HepG2 (cell line): ENCODE measurements around the gene ESYT1. TPM values are rescaled to one million over a fixed set of nuclear protein-coding genes. Genes with fewer than 3 reads are reported as not detected.

Experiments used
- HOXA9 ChIP-seq: sonication (generic); formaldehyde crosslinking; IDR thresholded peaks from 2 replicates; pipeline ENCODE4 v1.8.1; 2022; ENCODE audit warnings: missing genetic modification reagents, mild to moderate bottlenecking, moderate library complexity, borderline replicate concordance
- JUND ChIP-seq: sonication (generic); formaldehyde crosslinking; IDR thresholded peaks from 2 replicates; pipeline ENCODE4 v1.8.0; 2022; ENCODE audit warnings: mild to moderate bottlenecking, missing genetic modification reagents
- KLF9 ChIP-seq: IDR thresholded peaks from 2 replicates; pipeline ENCODE4 v1.6.1; 2016; ENCODE audit warnings: low read depth
- PRMT3 ChIP-seq: sonication (generic); formaldehyde crosslinking; IDR thresholded peaks from 2 replicates; pipeline ENCODE4 v1.8.1; 2022; ENCODE audit warnings: low read depth, mild to moderate bottlenecking, moderate library complexity, missing genetic modification reagents, borderline replicate concordance
- RBM39 ChIP-seq: fragments of 200-400 bp; formaldehyde crosslinking; IDR thresholded peaks from one replicate; pipeline ENCODE4 v1.6.1; 2018; ENCODE audit warnings: antibody characterized with exemption, mild to moderate bottlenecking, low read depth, low read length; ENCODE audit not compliant: poor library complexity, severe bottlenecking
- SNRNP70 ChIP-seq: fragments of 200-400 bp; formaldehyde crosslinking; IDR thresholded peaks from 2 replicates; pipeline ENCODE4 v1.6.1; 2017; ENCODE audit warnings: mild to moderate bottlenecking, low read depth, low read length, moderate library complexity
- ZKSCAN5 ChIP-seq: sonication (generic); formaldehyde crosslinking; IDR thresholded peaks from 2 replicates; pipeline ENCODE4 v1.5.1; 2020; ENCODE audit warnings: mild to moderate bottlenecking, missing genetic modification reagents
- ZMAT3 ChIP-seq: sonication (generic); formaldehyde crosslinking; conservative IDR thresholded peaks from 2 replicates; pipeline ENCODE4 v1.7.0; 2021; ENCODE audit warnings: missing genetic modification reagents
- ZNF431 ChIP-seq: sonication (generic); formaldehyde crosslinking; IDR thresholded peaks from 2 replicates; pipeline ENCODE4 v1.9.0; 2022; ENCODE audit warnings: missing genetic modification reagents, low read depth, mild to moderate bottlenecking, borderline replicate concordance
- ZNF446 ChIP-seq: sonication (generic); formaldehyde crosslinking; IDR thresholded peaks from 2 replicates; pipeline ENCODE4 v1.5.0; 2020; ENCODE audit warnings: mild to moderate bottlenecking, missing genetic modification reagents
- ZNF576 ChIP-seq: sonication (generic); formaldehyde crosslinking; IDR thresholded peaks from 2 replicates; pipeline ENCODE4 v1.4.0; 2020; ENCODE audit warnings: mild to moderate bottlenecking, missing genetic modification reagents
- ZNF652 ChIP-seq: IDR thresholded peaks from 2 replicates; pipeline ENCODE4 v1.6.1; 2016; ENCODE audit warnings: low read depth, borderline replicate concordance
- ZNF841 ChIP-seq: sonication (generic); formaldehyde crosslinking; IDR thresholded peaks from 2 replicates; pipeline ENCODE4 v1.8.1; 2023; ENCODE audit warnings: missing genetic modification reagents, borderline replicate concordance
- polyA plus RNA-seq, 8 experiments: library from polyadenylated mRNA; depleted of rRNA in 3 of 8; stranded (reverse) in 7 of 8; unstranded in 1 of 8; fragments of >200 nt; fragmentation: Illumina TruSeq in 4 of 8; extraction: Trizol in 4 of 8; gene quantifications; 2 replicates each; pipeline versions ENCODE4 v1.2.1 to v1.2.3, GENCODE V29; 2011 to 2016; ENCODE audit warnings: low read depth in 4 of 8, missing spikeins in 1 of 8, mixed read lengths in 1 of 8; ENCODE audit not compliant: insufficient read depth in 1 of 8
- total RNA-seq, 5 experiments: library from RNA; depleted of rRNA; stranded (reverse); fragments of >200 nt; fragmentation: Illumina TruSeq; extraction: Trizol; gene quantifications; 2 replicates each; pipeline ENCODE4 v1.2.3, GENCODE V29; 2016; ENCODE audit warnings: low read depth in 1 of 5
- TF ChIP-seq, protein P1 (sequence below): sonication (generic); formaldehyde crosslinking; IDR thresholded peaks from 2 replicates; pipeline ENCODE4 v1.4.0; 2020; ENCODE audit warnings: low read depth, missing genetic modification reagents
- TF ChIP-seq, protein P2 (sequence below): sonication (generic); formaldehyde crosslinking; IDR thresholded peaks from 2 replicates; pipeline ENCODE4 v1.4.0; 2020; ENCODE audit warnings: mild to moderate bottlenecking, missing genetic modification reagents
- TF ChIP-seq, protein P3 (sequence below): sonication (generic); formaldehyde crosslinking; IDR thresholded peaks from 2 replicates; pipeline ENCODE4 v1.5.0; 2020; ENCODE audit warnings: missing genetic modification reagents
- TF ChIP-seq, protein P4 (sequence below): sonication (generic); formaldehyde crosslinking; IDR thresholded peaks from 2 replicates; pipeline ENCODE4 v1.5.0; 2020; ENCODE audit warnings: missing genetic modification reagents, mild to moderate bottlenecking, borderline replicate concordance

The ESYT1 gene
- total and polyA plus RNA-seq, 2 of the 13 experiments (the other 11 are each of a cell fraction or from before 2014, with no cell fraction given): 66.9 to 71.0 TPM

GRCh38 chr12:56079723-56080555, 48.1 kb upstream of the ESYT1 start, which contains the start of gene ERBB3 (continued):
- TF ChIP-seq, protein P1, sequence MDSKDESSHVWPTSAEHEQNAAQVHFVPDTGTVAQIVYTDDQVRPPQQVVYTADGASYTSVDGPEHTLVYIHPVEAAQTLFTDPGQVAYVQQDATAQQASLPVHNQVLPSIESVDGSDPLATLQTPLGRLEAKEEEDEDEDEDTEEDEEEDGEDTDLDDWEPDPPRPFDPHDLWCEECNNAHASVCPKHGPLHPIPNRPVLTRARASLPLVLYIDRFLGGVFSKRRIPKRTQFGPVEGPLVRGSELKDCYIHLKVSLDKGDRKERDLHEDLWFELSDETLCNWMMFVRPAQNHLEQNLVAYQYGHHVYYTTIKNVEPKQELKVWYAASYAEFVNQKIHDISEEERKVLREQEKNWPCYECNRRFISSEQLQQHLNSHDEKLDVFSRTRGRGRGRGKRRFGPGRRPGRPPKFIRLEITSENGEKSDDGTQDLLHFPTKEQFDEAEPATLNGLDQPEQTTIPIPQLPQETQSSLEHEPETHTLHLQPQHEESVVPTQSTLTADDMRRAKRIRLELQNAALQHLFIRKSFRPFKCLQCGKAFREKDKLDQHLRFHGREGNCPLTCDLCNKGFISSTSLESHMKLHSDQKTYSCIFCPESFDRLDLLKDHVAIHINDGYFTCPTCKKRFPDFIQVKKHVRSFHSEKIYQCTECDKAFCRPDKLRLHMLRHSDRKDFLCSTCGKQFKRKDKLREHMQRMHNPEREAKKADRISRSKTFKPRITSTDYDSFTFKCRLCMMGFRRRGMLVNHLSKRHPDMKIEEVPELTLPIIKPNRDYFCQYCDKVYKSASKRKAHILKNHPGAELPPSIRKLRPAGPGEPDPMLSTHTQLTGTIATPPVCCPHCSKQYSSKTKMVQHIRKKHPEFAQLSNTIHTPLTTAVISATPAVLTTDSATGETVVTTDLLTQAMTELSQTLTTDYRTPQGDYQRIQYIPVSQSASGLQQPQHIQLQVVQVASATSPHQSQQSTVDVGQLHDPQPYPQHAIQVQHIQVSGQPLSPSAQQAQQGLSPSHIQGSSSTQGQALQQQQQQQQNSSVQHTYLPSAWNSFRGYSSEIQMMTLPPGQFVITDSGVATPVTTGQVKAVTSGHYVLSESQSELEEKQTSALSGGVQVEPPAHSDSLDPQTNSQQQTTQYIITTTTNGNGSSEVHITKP (CRISPR knock-in tag): peak; percentile 83
- TF ChIP-seq ZNF446 (CRISPR knock-in tag): no peak
- TF ChIP-seq ZNF431 (CRISPR knock-in tag): no peak
- TF ChIP-seq, protein P2, sequence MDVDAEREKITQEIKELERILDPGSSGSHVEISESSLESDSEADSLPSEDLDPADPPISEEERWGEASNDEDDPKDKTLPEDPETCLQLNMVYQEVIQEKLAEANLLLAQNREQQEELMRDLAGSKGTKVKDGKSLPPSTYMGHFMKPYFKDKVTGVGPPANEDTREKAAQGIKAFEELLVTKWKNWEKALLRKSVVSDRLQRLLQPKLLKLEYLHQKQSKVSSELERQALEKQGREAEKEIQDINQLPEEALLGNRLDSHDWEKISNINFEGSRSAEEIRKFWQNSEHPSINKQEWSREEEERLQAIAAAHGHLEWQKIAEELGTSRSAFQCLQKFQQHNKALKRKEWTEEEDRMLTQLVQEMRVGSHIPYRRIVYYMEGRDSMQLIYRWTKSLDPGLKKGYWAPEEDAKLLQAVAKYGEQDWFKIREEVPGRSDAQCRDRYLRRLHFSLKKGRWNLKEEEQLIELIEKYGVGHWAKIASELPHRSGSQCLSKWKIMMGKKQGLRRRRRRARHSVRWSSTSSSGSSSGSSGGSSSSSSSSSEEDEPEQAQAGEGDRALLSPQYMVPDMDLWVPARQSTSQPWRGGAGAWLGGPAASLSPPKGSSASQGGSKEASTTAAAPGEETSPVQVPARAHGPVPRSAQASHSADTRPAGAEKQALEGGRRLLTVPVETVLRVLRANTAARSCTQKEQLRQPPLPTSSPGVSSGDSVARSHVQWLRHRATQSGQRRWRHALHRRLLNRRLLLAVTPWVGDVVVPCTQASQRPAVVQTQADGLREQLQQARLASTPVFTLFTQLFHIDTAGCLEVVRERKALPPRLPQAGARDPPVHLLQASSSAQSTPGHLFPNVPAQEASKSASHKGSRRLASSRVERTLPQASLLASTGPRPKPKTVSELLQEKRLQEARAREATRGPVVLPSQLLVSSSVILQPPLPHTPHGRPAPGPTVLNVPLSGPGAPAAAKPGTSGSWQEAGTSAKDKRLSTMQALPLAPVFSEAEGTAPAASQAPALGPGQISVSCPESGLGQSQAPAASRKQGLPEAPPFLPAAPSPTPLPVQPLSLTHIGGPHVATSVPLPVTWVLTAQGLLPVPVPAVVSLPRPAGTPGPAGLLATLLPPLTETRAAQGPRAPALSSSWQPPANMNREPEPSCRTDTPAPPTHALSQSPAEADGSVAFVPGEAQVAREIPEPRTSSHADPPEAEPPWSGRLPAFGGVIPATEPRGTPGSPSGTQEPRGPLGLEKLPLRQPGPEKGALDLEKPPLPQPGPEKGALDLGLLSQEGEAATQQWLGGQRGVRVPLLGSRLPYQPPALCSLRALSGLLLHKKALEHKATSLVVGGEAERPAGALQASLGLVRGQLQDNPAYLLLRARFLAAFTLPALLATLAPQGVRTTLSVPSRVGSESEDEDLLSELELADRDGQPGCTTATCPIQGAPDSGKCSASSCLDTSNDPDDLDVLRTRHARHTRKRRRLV (CRISPR knock-in tag): peak; percentile 35; the same call in 1 of the 2 replicates
- TF ChIP-seq ZNF841: no peak
- TF ChIP-seq HOXA9 (CRISPR knock-in tag): peak; percentile 62; the same call in 1 of the 2 replicates
- peak; percentile 13; the same call in 1 of the 2 replicates for TF ChIP-seq ZMAT3 (CRISPR knock-in tag)
- TF ChIP-seq, protein P3, sequence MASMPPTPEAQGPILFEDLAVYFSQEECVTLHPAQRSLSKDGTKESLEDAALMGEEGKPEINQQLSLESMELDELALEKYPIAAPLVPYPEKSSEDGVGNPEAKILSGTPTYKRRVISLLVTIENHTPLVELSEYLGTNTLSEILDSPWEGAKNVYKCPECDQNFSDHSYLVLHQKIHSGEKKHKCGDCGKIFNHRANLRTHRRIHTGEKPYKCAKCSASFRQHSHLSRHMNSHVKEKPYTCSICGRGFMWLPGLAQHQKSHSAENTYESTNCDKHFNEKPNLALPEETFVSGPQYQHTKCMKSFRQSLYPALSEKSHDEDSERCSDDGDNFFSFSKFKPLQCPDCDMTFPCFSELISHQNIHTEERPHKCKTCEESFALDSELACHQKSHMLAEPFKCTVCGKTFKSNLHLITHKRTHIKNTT (CRISPR knock-in tag): no peak
- TF ChIP-seq, protein P4, sequence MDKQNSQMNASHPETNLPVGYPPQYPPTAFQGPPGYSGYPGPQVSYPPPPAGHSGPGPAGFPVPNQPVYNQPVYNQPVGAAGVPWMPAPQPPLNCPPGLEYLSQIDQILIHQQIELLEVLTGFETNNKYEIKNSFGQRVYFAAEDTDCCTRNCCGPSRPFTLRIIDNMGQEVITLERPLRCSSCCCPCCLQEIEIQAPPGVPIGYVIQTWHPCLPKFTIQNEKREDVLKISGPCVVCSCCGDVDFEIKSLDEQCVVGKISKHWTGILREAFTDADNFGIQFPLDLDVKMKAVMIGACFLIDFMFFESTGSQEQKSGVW: no peak
- no peak for TF ChIP-seq ZKSCAN5 (CRISPR knock-in tag)
- peak; percentile 20 for TF ChIP-seq RBM39
- no peak for TF ChIP-seq ZNF576 (CRISPR knock-in tag)
- no peak for TF ChIP-seq PRMT3
- no peak for TF ChIP-seq ZNF652 (CRISPR knock-in tag)
- TF ChIP-seq JUND (CRISPR knock-in tag): peak; percentile 89
- TF ChIP-seq KLF9 (CRISPR knock-in tag): no peak
- no peak for TF ChIP-seq SNRNP70
